ENCODE measurements around the gene SERPINB6. TPM values are rescaled to one million over a fixed set of nuclear protein-coding genes. Genes with fewer than 3 reads are reported as not detected.

The SERPINB6 gene
- total and polyA plus RNA-seq, 2 of the 4 experiments (the other 2 are of a cell fraction) = 37.1 to 91.1 TPM

GRCh38 chr6:3001773-3002293 is 30.5 kb upstream of the SERPINB6 start:
- Histone ChIP-seq H3K23ac (ENCODE audit: low read depth, low read length) (no peak overlapping the region; the same call in 1 of the 2 replicates), H3K4me2 (ENCODE audit: low read depth, low read length) (no peak overlapping the region; the same call in 1 of the 2 replicates), H4K8ac (ENCODE audit: low read depth in 2 of 2, low read length in 2 of 2) (no peak overlapping the region; a peak in 1 of 4 replicates), H4K5ac (ENCODE audit: low read depth, low read length) (no peak overlapping the region), H2BK5ac (ENCODE audit: low read depth, low read length, poor library complexity, severe bottlenecking) (peak overlapping the region; percentile 46), H3K4ac (ENCODE audit: low read depth, low read length) (no peak overlapping the region), H2AFZ (replicated peaks; ENCODE audit: low read length, poor library complexity) (no peak overlapping the region), H3K27ac (ENCODE audit: insufficient read depth, low read length) (no peak overlapping the region), H3K4me3 (ENCODE audit: insufficient read depth, low read depth, low read length) (no peak overlapping the region), H3K18ac (ENCODE audit: low read depth, low read length) (no peak overlapping the region), H2BK15ac (ENCODE audit: low read depth, low read length) (no peak overlapping the region), H3K9me3 (ENCODE audit: control insufficient read depth, insufficient read depth, low read length) (no peaks in the 10 kb centered on the region), H2BK20ac (ENCODE audit: low read depth, low read length) (no peak overlapping the region), H2BK120ac (ENCODE audit: low read depth, low read length) (peak overlapping the region; percentile 24; the same call in 1 of the 2 replicates), H3K56ac (ENCODE audit: extremely low read depth, insufficient read depth, low read length) (no peak overlapping the region), H2AK5ac (ENCODE audit: low read depth, low read length) (no peak overlapping the region; the same call in 1 of the 2 replicates), H3K9me1 (ENCODE audit: insufficient read depth, low read length) (peaks cover 4% of the 10 kb centered on the region), H4K91ac (ENCODE audit: insufficient read depth, low read depth, low read length) (no peak overlapping the region), H3K27me3 (ENCODE audit: control insufficient read depth, insufficient read depth, low read length) (no peaks in the 10 kb centered on the region), H3K9ac (ENCODE audit: low read depth, low read length) (no peak overlapping the region), H3K79me1 (ENCODE audit: low read depth in 1 of 2, low read length in 2 of 2) (peaks cover 0 to 20% of the 10 kb centered on the region in 2 experiments; a peak in 2 of 4 replicates), H3K4me1 (ENCODE audit: control insufficient read depth, insufficient read depth, low read length) (peaks cover 5% of the 10 kb centered on the region), H3K36me3 (ENCODE audit: control insufficient read depth, insufficient read depth, low read length) (peaks cover 17% of the 10 kb centered on the region), H3K14ac (replicated peaks; ENCODE audit: low read depth, low read length) (no peak overlapping the region), H2AK9ac (replicated peaks; ENCODE audit: low read depth, low read length, poor library complexity) (no peak overlapping the region), H4K20me1 (ENCODE audit: insufficient read depth, low read length) (no peaks in the 10 kb centered on the region)
- POLR2A ChIA-PET (ENCODE audit: unreplicated experiment) = interaction anchor here (0.5 to 1.1 kb wide), 2 partner anchors 22 to 62 kb away, joined by 3 read pairs; no protein-coding TSS in a partner anchor
- BruUV-seq (replicated peaks) = TSS peak; percentile 22
- in situ Hi-C loops (cut with MboI; ENCODE audit: low sequenced_read_pairs) (no loop called here), dilution Hi-C loops (cut with HindIII; ENCODE audit: low sequenced_read_pairs, unreplicated experiment) (no loop called here), intact Hi-C loops (cut with micrococcal nuclease) (loop anchor here (1.0 kb wide), 1 partner anchor 8 kb away; no protein-coding TSS in a partner anchor)
- no CpG with 5 or more reads among the region's 2 CpGs for WGBS, 2 experiments (ENCODE audit: extremely low coverage in 2 of 2, insufficient read length in 1 of 2)
- CTCF ChIA-PET = interaction anchor here (0.6 to 2.1 kb wide), 11 partner anchors 8 to 71 kb away, joined by 3 to 9 read pairs (median 5); no protein-coding TSS in a partner anchor
- ATAC-seq (ENCODE audit: low read depth) (peak; percentile 6; the same call in 1 of the 2 replicates), DNase-seq (peak; percentile 77)
- TF ChIP-seq MXI1 (IDR thresholded peaks at IDR 0.05; ENCODE audit: borderline replicate concordance, low read depth, low read length) = no peak
- peak; percentile 39; the same call in 1 of the 2 replicates for TF ChIP-seq FOS (IDR thresholded peaks at IDR 0.05; ENCODE audit: low read depth, low read length)
- peak; percentile 7; the same call in 1 of the 2 replicates for TF ChIP-seq CEBPB (IDR thresholded peaks at IDR 0.05; ENCODE audit: low read depth, low read length)
- TF ChIP-seq CTCF (conservative IDR thresholded peaks at IDR 0.05; ENCODE audit: low read depth, low read length) = peak; percentile 66
- no peak for TF ChIP-seq RFX5 (IDR thresholded peaks at IDR 0.05; ENCODE audit: low read depth, low read length)
- TF ChIP-seq POLR2A (IDR thresholded peaks at IDR 0.05; ENCODE audit: low read depth, low read length) = no peak
- peak; percentile 51; the same call in 1 of the 2 replicates for TF ChIP-seq SMC3 (IDR thresholded peaks at IDR 0.05; ENCODE audit: low read depth, low read length)
- TF ChIP-seq BHLHE40 (IDR thresholded peaks at IDR 0.05; ENCODE audit: low read depth, low read length) = peak; percentile 85
- TF ChIP-seq NFE2L2 (IDR thresholded peaks at IDR 0.05; ENCODE audit: low read depth, low read length) = peak; percentile 96
- no peak for TF ChIP-seq RCOR1 (IDR thresholded peaks at IDR 0.05; ENCODE audit: insufficient replicate concordance, low read length)
- peak; percentile 45 for TF ChIP-seq RAD21 (IDR thresholded peaks at IDR 0.05; ENCODE audit: low read length)
- TF ChIP-seq MAFK (IDR thresholded peaks at IDR 0.05; ENCODE audit: low read depth, low read length) = peak; percentile 90
